NB4 (cell line): ENCODE measurements around the gene CD69.
"Not testable (repeated sequence)": the region's sequence is repeated elsewhere in the genome, so short reads cannot be mapped to it uniquely, and the experiment has no call there.

ENCODE experiments used
- DNase-seq: peaks from one replicate; pipeline ENCODE4 v3.0.0; 2010; ENCODE audit warnings: low read depth
- H3K4me3 ChIP-seq: one replicate; pipeline ENCODE4 v1.5.1; 2011; ENCODE audit warnings: mild to moderate bottlenecking, low read depth, low read length, moderate library complexity
- MYC ChIP-seq: IDR thresholded peaks from 2 replicates; pipeline ENCODE4 v1.6.1; 2011; ENCODE audit warnings: low read depth, low read length
- POLR2A ChIP-seq: IDR thresholded peaks from 2 replicates; pipeline ENCODE4 v1.6.1; 2011; ENCODE audit warnings: mild to moderate bottlenecking; ENCODE audit not compliant: insufficient read length; ENCODE audit errors: extremely low read depth
- TF ChIP-seq, protein P1 (sequence below): IDR thresholded peaks from 2 replicates; pipeline ENCODE4 v1.6.1; 2011; ENCODE audit warnings: low read depth, low read length
- TF ChIP-seq, protein P2 (sequence below): IDR thresholded peaks from one replicate; pipeline ENCODE4 v1.5.1; 2012; ENCODE audit warnings: low read depth, low read length

Gene CD69

GRCh38 chr12:9706086-9706685 lies 54.5 kb downstream of the CD69 start:
- H3K4me3 ChIP-seq, result no peak overlapping the region
- TF ChIP-seq, protein P1, sequence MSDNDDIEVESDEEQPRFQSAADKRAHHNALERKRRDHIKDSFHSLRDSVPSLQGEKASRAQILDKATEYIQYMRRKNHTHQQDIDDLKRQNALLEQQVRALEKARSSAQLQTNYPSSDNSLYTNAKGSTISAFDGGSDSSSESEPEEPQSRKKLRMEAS, result no peak
- TF ChIP-seq, protein P2, sequence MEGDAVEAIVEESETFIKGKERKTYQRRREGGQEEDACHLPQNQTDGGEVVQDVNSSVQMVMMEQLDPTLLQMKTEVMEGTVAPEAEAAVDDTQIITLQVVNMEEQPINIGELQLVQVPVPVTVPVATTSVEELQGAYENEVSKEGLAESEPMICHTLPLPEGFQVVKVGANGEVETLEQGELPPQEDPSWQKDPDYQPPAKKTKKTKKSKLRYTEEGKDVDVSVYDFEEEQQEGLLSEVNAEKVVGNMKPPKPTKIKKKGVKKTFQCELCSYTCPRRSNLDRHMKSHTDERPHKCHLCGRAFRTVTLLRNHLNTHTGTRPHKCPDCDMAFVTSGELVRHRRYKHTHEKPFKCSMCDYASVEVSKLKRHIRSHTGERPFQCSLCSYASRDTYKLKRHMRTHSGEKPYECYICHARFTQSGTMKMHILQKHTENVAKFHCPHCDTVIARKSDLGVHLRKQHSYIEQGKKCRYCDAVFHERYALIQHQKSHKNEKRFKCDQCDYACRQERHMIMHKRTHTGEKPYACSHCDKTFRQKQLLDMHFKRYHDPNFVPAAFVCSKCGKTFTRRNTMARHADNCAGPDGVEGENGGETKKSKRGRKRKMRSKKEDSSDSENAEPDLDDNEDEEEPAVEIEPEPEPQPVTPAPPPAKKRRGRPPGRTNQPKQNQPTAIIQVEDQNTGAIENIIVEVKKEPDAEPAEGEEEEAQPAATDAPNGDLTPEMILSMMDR, result no peak
- no peak for TF ChIP-seq MYC
- TF ChIP-seq POLR2A, result no peak
- DNase-seq, result no peak

GRCh38 chr12:9704561-9704960 lies 56.1 kb downstream of the CD69 start:
- H3K4me3 ChIP-seq, DNase-seq: not testable (repeated sequence)
